ENCODE measurements around the gene TMPRSS2. TPM values are rescaled to one million over a fixed set of nuclear protein-coding genes. Genes with fewer than 3 reads are reported as not detected.

The TMPRSS2 gene
- total RNA-seq, 3 donors from 2014 or later (not counting 1 experiment from before 2014, with no cell fraction given) = not detected

- DNase-seq (no peak), ATAC-seq (no peak)
- H3K27ac Mint-ChIP-seq = peak overlapping the region in 1 of 2 donors; percentile 59
- no peaks in the 10 kb centered on the region for H3K4me1 ChIP-seq (ENCODE audit: control insufficient read depth, insufficient read depth, low read length)
- intact Hi-C loops (cut with micrococcal nuclease) = no loop called here
- H3K27me3 ChIP-seq (ENCODE audit: control insufficient read depth, insufficient read depth, low read length) = no peaks in the 10 kb centered on the region
- H3K4me3 ChIP-seq (ENCODE audit: low read length) = no peak overlapping the region
- peak overlapping the region; percentile 55 for H3K4me3 Mint-ChIP-seq
- peaks cover 8 to 16% of the 10 kb centered on the region in 2 donors for H3K27me3 Mint-ChIP-seq (ENCODE audit: low read depth in 2 of 2)
- no peak overlapping the region for H3K27ac ChIP-seq (ENCODE audit: low read length)
- no peaks in the 10 kb centered on the region for H3K36me3 ChIP-seq (ENCODE audit: control insufficient read depth, insufficient read depth, low read length)
- no peak for TF ChIP-seq CTCF (IDR thresholded peaks at IDR 0.05)
- H3K36me3 Mint-ChIP-seq = no peaks in the 10 kb centered on the region
- H3K9me3 Mint-ChIP-seq = no peaks in the 10 kb centered on the region
- peaks cover 24 to 27% of the 10 kb centered on the region in 2 donors for H3K4me1 Mint-ChIP-seq
- WGBS (ENCODE audit: insufficient coverage) = 29% methylated on average over 4 of the region's 5 CpGs
- H3K9me3 ChIP-seq (ENCODE audit: control insufficient read depth, insufficient read depth, low read length) = no peaks in the 10 kb centered on the region
These were observed 37.9 kb downstream of the TMPRSS2 start for GRCh38 chr21:41470054-41470453.

- ATAC-seq (no peak), DNase-seq (no peak)
- peaks cover 5 to 16% of the 10 kb centered on the region in 2 donors for H3K27me3 Mint-ChIP-seq (ENCODE audit: low read depth in 2 of 2)
- 93% methylated on average over 23 of the region's 23 CpGs for WGBS (ENCODE audit: insufficient coverage)
- no peaks in the 10 kb centered on the region for H3K9me3 Mint-ChIP-seq
- no peaks in the 10 kb centered on the region for H3K36me3 Mint-ChIP-seq
- H3K9me3 ChIP-seq (ENCODE audit: control insufficient read depth, insufficient read depth, low read length) = no peaks in the 10 kb centered on the region
- no peaks in the 10 kb centered on the region for H3K4me1 ChIP-seq (ENCODE audit: control insufficient read depth, insufficient read depth, low read length)
- intact Hi-C loops (cut with micrococcal nuclease) = no loop called here
- H3K4me3 ChIP-seq (ENCODE audit: low read length) = no peak overlapping the region
- H3K27ac ChIP-seq (ENCODE audit: low read length) = no peak overlapping the region
- H3K27ac Mint-ChIP-seq = no peak overlapping the region
- H3K4me1 Mint-ChIP-seq = peaks cover 24 to 27% of the 10 kb centered on the region in 2 donors
- no peaks in the 10 kb centered on the region for H3K36me3 ChIP-seq (ENCODE audit: control insufficient read depth, insufficient read depth, low read length)
- H3K27me3 ChIP-seq (ENCODE audit: control insufficient read depth, insufficient read depth, low read length) = no peaks in the 10 kb centered on the region
- TF ChIP-seq CTCF (IDR thresholded peaks at IDR 0.05) = no peak
- H3K4me3 Mint-ChIP-seq = no peak overlapping the region
These were observed 41.7 kb downstream of the TMPRSS2 start for GRCh38 chr21:41466024-41466820.

DNA sequence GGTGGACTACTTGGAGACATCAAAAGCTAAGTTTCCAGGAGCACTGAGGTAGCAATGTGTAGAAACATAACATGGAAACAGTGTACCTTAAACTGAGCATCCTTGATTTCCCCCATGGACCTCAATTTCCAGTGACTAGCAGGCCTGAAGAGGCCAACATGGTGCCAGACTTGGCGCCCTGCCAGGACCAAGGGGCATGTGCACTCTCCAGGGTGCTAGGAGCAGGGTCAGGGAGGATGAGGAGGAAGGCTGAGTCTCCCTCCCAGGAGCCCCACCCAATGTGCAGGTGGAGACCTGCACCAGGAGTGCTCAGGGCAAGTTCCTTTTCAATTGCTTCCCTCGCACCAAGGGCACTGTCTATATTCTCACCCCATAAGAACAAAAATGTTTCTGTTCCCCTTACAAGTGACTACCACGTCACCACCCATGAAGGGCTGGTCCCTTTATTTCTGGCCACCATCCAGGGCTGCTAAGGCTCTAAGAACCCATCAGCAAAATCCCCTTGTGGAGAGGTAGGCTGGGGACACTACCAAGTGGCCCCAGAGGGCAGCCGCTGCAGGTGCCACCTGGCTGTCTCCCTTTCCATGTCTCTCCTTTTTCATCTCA is 42.7 kb downstream of the TMPRSS2 start:
- no peaks in the 10 kb centered on the region for H3K36me3 Mint-ChIP-seq
- H3K9me3 Mint-ChIP-seq = no peaks in the 10 kb centered on the region
- no peak for ATAC-seq
- WGBS (ENCODE audit: insufficient coverage) = 89% methylated on average over 4 of the region's 4 CpGs
- TF ChIP-seq CTCF (IDR thresholded peaks at IDR 0.05) = no peak
- Histone ChIP-seq H3K9me3 (ENCODE audit: control insufficient read depth, insufficient read depth, low read length) (no peaks in the 10 kb centered on the region), H3K27ac (ENCODE audit: low read length) (no peak overlapping the region), H3K4me3 (ENCODE audit: low read length) (no peak overlapping the region), H3K4me1 (ENCODE audit: control insufficient read depth, insufficient read depth, low read length) (no peaks in the 10 kb centered on the region), H3K27me3 (ENCODE audit: control insufficient read depth, insufficient read depth, low read length) (no peaks in the 10 kb centered on the region), H3K36me3 (ENCODE audit: control insufficient read depth, insufficient read depth, low read length) (no peaks in the 10 kb centered on the region)
- intact Hi-C loops (cut with micrococcal nuclease) = no loop called here
- DNase-seq = no peak
- H3K4me3 Mint-ChIP-seq = no peak overlapping the region
- H3K27me3 Mint-ChIP-seq (ENCODE audit: low read depth in 2 of 2) = peaks cover 5 to 16% of the 10 kb centered on the region in 2 donors
- H3K4me1 Mint-ChIP-seq = peaks cover 24 to 27% of the 10 kb centered on the region in 2 donors
- no peak overlapping the region for H3K27ac Mint-ChIP-seq

Measured in natural killer cell (primary cell).